GM23338 (cell line): ENCODE measurements around the gene TMA7. TPM values are rescaled to one million over a fixed set of nuclear protein-coding genes. Genes with fewer than 3 reads are reported as not detected.

Source experiments
- ATAC-seq: fragments of 200-7000 bp; cut with Tn5 transposase; 3 replicates; pipeline ENCODE4 v1.9.1; 2020
- DNase-seq: peaks from one replicate; pipeline ENCODE4 v3.0.0-alpha.2; 2015; ENCODE audit warnings: low spot score
- H2AFZ ChIP-seq: fragments of 200-600 bp; sonication (generic); 2 replicates; pipeline ENCODE4 v1.8.0; 2016; ENCODE audit warnings: antibody characterized with exemption, mild to moderate bottlenecking, moderate library complexity
- H3F3A ChIP-seq: fragments of 200-600 bp; sonication (generic); replicated peaks from 2 replicates; pipeline ENCODE4 v1.8.0; 2017; ENCODE audit warnings: antibody characterized with exemption, mixed run types, low read depth
- H3K27ac ChIP-seq: fragments of 200-600 bp; sonication (generic); 2 replicates; pipeline ENCODE4 v1.6.1; 2016; ENCODE audit warnings: low read depth
- H3K27me3 ChIP-seq: fragments of 200-600 bp; sonication (generic); 2 replicates; pipeline ENCODE4 v1.8.0; 2016; ENCODE audit warnings: mild to moderate bottlenecking, mixed run types, moderate library complexity; ENCODE audit not compliant: insufficient read depth
- H3K36me3 ChIP-seq: fragments of 200-600 bp; sonication (generic); 2 replicates; pipeline ENCODE4 v1.8.0; 2016; ENCODE audit warnings: mild to moderate bottlenecking; ENCODE audit not compliant: insufficient read depth
- H3K4me1 ChIP-seq: fragments of 200-600 bp; sonication (generic); 2 replicates; pipeline ENCODE4 v1.8.0; 2016; ENCODE audit warnings: mild to moderate bottlenecking, moderate library complexity; ENCODE audit not compliant: insufficient read depth
- H3K4me2 ChIP-seq: fragments of 200-600 bp; sonication (generic); 2 replicates; pipeline ENCODE4 v1.7.1; 2017; ENCODE audit warnings: mixed run types
- H3K4me3 ChIP-seq: fragments of 200-600 bp; sonication (generic); 2 replicates; pipeline ENCODE4 v1.6.1; 2016; ENCODE audit warnings: mixed run types
- H3K79me2 ChIP-seq: fragments of 200-600 bp; sonication (generic); replicated peaks from 2 replicates; pipeline ENCODE4 v1.8.0; 2017; ENCODE audit warnings: mild to moderate bottlenecking; ENCODE audit not compliant: insufficient read depth
- H3K9me2 ChIP-seq: fragments of 200-600 bp; sonication (generic); 2 replicates; pipeline ENCODE4 v1.8.0; 2017; ENCODE audit not compliant: insufficient read depth
- H4K20me1 ChIP-seq: fragments of 200-600 bp; sonication (generic); replicated peaks from 2 replicates; pipeline ENCODE4 v1.8.0; 2017; ENCODE audit warnings: mild to moderate bottlenecking; ENCODE audit not compliant: insufficient read depth
- H3K27ac Mint-ChIP-seq: 2 replicates; pipeline ENCODE4 v1.8.0; 2020; ENCODE audit warnings: inconsistent platforms, mild to moderate bottlenecking, moderate library complexity, mixed read lengths
- H3K27me3 Mint-ChIP-seq: 3 replicates; pipeline ENCODE4 v1.8.0; 2022; ENCODE audit warnings: low read depth, mild to moderate bottlenecking, moderate library complexity, mixed read lengths, inconsistent platforms; ENCODE audit not compliant: insufficient read depth, poor library complexity
- H3K36me3 Mint-ChIP-seq: 3 replicates; pipeline ENCODE4 v1.8.0; 2021; ENCODE audit warnings: low read depth, mild to moderate bottlenecking, inconsistent platforms, moderate library complexity, mixed read lengths
- H3K4me1 Mint-ChIP-seq: 3 replicates; pipeline ENCODE4 v1.8.0; 2020; ENCODE audit warnings: mild to moderate bottlenecking, inconsistent platforms, mixed read lengths
- H3K4me3 Mint-ChIP-seq: 3 replicates; pipeline ENCODE4 v1.8.0; 2021; ENCODE audit warnings: moderate library complexity, mild to moderate bottlenecking, inconsistent platforms, mixed read lengths
- H3K9me3 Mint-ChIP-seq: 3 replicates; pipeline ENCODE4 v1.8.0; 2020; ENCODE audit warnings: moderate library complexity, mild to moderate bottlenecking, inconsistent platforms, mixed read lengths
- CREB1 ChIP-seq: fragments of 250-450 bp; sonication (Bioruptor Pico); IDR thresholded peaks from 2 replicates; pipeline ENCODE4 v1.5.0; 2020; ENCODE audit warnings: low read depth, mild to moderate bottlenecking, moderate library complexity
- REST ChIP-seq: IDR thresholded peaks from one replicate; pipeline ENCODE4 v1.6.1; 2018; ENCODE audit warnings: antibody characterized with exemption; ENCODE audit not compliant: unreplicated experiment
- polyA plus RNA-seq: library from polyadenylated mRNA; unstranded; fragments of >200 nt; fragmentation: Nextera tagmentation; extraction: Ambion mirVana; gene quantifications from 2 replicates; pipeline ENCODE4 v1.2.1, GENCODE V29; 2016
- total RNA-seq: library from RNA; depleted of rRNA; stranded (reverse); fragments of >200 nt; shearing (Covaris generic); gene quantifications from 2 replicates; pipeline ENCODE4 v1.2.3, GENCODE V29; 2014
- TF ChIP-seq, protein P1 (sequence below): fragments of 250-450 bp; sonication (Bioruptor Pico); IDR thresholded peaks from 2 replicates; pipeline ENCODE4 v1.5.0; 2020; ENCODE audit warnings: mild to moderate bottlenecking, moderate library complexity

TMA7 gene
- total and polyA plus RNA-seq, 2 experiments from 2014 or later, result 419 to 2,089 TPM

- Histone ChIP-seq H3K4me1 (peaks cover 13% of the 10 kb centered on the region), H3K27me3 (no peaks in the 10 kb centered on the region), H3F3A (peaks cover 10% of the 10 kb centered on the region; the same call in 1 of the 2 replicates), H3K79me2 (no peaks in the 10 kb centered on the region), H3K36me3 (no peaks in the 10 kb centered on the region; the same call in 1 of the 2 replicates), H3K4me2 (no peak overlapping the region), H3K4me3 (no peak overlapping the region), H3K9me2 (no peaks in the 10 kb centered on the region), H2AFZ (no peak overlapping the region), H4K20me1 (no peaks in the 10 kb centered on the region), H3K27ac (no peak overlapping the region)
- H3K4me3 Mint-ChIP-seq, result no peak overlapping the region
- peaks cover 34% of the 10 kb centered on the region for H3K4me1 Mint-ChIP-seq
- TF ChIP-seq REST, result no peak
- no peak for TF ChIP-seq CREB1
- TF ChIP-seq, protein P1, sequence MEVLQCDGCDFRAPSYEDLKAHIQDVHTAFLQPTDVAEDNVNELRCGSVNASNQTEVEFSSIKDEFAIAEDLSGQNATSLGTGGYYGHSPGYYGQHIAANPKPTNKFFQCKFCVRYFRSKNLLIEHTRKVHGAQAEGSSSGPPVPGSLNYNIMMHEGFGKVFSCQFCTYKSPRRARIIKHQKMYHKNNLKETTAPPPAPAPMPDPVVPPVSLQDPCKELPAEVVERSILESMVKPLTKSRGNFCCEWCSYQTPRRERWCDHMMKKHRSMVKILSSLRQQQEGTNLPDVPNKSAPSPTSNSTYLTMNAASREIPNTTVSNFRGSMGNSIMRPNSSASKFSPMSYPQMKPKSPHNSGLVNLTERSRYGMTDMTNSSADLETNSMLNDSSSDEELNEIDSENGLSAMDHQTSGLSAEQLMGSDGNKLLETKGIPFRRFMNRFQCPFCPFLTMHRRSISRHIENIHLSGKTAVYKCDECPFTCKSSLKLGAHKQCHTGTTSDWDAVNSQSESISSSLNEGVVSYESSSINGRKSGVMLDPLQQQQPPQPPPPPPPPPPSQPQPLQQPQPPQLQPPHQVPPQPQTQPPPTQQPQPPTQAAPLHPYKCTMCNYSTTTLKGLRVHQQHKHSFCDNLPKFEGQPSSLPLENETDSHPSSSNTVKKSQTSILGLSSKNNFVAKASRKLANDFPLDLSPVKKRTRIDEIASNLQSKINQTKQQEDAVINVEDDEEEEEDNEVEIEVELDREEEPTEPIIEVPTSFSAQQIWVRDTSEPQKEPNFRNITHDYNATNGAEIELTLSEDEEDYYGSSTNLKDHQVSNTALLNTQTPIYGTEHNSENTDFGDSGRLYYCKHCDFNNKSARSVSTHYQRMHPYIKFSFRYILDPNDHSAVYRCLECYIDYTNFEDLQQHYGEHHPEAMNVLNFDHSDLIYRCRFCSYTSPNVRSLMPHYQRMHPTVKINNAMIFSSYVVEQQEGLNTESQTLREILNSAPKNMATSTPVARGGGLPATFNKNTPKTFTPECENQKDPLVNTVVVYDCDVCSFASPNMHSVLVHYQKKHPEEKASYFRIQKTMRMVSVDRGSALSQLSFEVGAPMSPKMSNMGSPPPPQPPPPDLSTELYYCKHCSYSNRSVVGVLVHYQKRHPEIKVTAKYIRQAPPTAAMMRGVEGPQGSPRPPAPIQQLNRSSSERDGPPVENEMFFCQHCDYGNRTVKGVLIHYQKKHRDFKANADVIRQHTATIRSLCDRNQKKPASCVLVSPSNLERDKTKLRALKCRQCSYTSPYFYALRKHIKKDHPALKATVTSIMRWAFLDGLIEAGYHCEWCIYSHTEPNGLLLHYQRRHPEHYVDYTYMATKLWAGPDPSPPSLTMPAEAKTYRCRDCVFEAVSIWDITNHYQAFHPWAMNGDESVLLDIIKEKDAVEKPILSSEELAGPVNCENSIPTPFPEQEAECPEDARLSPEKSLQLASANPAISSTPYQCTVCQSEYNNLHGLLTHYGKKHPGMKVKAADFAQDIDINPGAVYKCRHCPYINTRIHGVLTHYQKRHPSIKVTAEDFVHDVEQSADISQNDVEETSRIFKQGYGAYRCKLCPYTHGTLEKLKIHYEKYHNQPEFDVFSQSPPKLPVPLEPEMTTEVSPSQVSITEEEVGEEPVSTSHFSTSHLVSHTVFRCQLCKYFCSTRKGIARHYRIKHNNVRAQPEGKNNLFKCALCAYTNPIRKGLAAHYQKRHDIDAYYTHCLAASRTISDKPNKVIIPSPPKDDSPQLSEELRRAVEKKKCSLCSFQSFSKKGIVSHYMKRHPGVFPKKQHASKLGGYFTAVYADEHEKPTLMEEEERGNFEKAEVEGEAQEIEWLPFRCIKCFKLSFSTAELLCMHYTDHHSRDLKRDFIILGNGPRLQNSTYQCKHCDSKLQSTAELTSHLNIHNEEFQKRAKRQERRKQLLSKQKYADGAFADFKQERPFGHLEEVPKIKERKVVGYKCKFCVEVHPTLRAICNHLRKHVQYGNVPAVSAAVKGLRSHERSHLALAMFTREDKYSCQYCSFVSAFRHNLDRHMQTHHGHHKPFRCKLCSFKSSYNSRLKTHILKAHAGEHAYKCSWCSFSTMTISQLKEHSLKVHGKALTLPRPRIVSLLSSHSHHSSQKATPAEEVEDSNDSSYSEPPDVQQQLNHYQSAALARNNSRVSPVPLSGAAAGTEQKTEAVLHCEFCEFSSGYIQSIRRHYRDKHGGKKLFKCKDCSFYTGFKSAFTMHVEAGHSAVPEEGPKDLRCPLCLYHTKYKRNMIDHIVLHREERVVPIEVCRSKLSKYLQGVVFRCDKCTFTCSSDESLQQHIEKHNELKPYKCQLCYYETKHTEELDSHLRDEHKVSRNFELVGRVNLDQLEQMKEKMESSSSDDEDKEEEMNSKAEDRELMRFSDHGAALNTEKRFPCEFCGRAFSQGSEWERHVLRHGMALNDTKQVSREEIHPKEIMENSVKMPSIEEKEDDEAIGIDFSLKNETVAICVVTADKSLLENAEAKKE (CRISPR knock-in tag), result no peak
- peaks cover 4% of the 10 kb centered on the region; the same call in 2 of the 3 replicates for H3K9me3 Mint-ChIP-seq
- peaks cover 12% of the 10 kb centered on the region for H3K36me3 Mint-ChIP-seq
- no peak for ATAC-seq
- H3K27ac Mint-ChIP-seq, result peak overlapping the region; percentile 54; the same call in 1 of the 2 replicates
- peaks cover 22% of the 10 kb centered on the region for H3K27me3 Mint-ChIP-seq
- DNase-seq, result no peak
Observed at GRCh38 chr3:48477959-48478520, 38.0 kb downstream of the TMA7 start.
